Astrocyte (in vitro differentiated cells and primary cell): Measurements from ENCODE around the gene GLP1R.

ENCODE experiments used
- EZH2 ChIP-seq: IDR thresholded peaks from 2 replicates; pipeline ENCODE4 v1.6.1; 2012; ENCODE audit warnings: mild to moderate bottlenecking, low read length, inconsistent platforms; ENCODE audit not compliant: insufficient read depth
- TF ChIP-seq, protein P1 (sequence below): IDR thresholded peaks from 2 replicates; pipeline ENCODE4 v1.5.1; 2011; ENCODE audit warnings: low read depth, mild to moderate bottlenecking, inconsistent platforms, low read length, moderate library complexity; ENCODE audit not compliant: insufficient read depth

DNA sequence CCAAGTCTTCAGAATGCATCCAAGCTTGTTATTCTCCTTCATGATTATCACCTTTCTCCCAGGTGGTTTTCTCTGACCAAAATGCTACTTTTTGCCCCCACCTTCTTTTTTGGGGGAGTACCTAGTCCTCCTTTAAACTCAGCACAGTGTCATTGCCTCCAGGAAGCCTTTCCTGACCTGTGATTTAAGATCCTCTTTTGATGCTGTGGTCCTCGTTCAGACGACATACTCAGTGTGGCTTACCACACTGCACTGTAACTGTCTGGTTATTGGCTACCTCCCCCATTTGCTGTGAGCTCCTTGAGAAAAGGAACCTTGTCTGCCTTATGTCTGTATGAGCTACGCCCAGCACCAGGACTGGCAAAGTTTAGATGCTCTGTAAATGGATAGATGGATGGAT lies 51.8 kb downstream of the GLP1R start:
- TF ChIP-seq, protein P1, sequence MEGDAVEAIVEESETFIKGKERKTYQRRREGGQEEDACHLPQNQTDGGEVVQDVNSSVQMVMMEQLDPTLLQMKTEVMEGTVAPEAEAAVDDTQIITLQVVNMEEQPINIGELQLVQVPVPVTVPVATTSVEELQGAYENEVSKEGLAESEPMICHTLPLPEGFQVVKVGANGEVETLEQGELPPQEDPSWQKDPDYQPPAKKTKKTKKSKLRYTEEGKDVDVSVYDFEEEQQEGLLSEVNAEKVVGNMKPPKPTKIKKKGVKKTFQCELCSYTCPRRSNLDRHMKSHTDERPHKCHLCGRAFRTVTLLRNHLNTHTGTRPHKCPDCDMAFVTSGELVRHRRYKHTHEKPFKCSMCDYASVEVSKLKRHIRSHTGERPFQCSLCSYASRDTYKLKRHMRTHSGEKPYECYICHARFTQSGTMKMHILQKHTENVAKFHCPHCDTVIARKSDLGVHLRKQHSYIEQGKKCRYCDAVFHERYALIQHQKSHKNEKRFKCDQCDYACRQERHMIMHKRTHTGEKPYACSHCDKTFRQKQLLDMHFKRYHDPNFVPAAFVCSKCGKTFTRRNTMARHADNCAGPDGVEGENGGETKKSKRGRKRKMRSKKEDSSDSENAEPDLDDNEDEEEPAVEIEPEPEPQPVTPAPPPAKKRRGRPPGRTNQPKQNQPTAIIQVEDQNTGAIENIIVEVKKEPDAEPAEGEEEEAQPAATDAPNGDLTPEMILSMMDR, result no peak
- no peak for TF ChIP-seq EZH2
